ENCODE measurements around the gene CUEDC2.

- no peak for TF ChIP-seq CTCF (IDR thresholded peaks at IDR 0.05 in 2 of 3, conservative IDR thresholded peaks at IDR 0.05 in 1 of 3; ENCODE audit: control insufficient read depth in 2 of 3, extremely low read depth in 1 of 3, insufficient read depth in 1 of 3, low read depth in 3 of 3, low read length in 3 of 3)
- no peak for TF ChIP-seq POLR2A (IDR thresholded peaks at IDR 0.05; ENCODE audit: low read depth, low read length)
- TF ChIP-seq YBX1 (IDR thresholded peaks at IDR 0.05) = no peak
These were observed 31.6 kb downstream of the CUEDC2 start for GRCh38 chr10:102400598-102401341.
